ENCODE measurements around the gene ASB18. TPM values are rescaled to one million over a fixed set of nuclear protein-coding genes. Genes with fewer than 3 reads are reported as not detected.
A peak's percentile ranks its signal among the peaks of the same experiment; 100 is the strongest.

ASB18 gene
- total and polyA plus RNA-seq, 2 experiments from 2014 or later, result not detected

DNA sequence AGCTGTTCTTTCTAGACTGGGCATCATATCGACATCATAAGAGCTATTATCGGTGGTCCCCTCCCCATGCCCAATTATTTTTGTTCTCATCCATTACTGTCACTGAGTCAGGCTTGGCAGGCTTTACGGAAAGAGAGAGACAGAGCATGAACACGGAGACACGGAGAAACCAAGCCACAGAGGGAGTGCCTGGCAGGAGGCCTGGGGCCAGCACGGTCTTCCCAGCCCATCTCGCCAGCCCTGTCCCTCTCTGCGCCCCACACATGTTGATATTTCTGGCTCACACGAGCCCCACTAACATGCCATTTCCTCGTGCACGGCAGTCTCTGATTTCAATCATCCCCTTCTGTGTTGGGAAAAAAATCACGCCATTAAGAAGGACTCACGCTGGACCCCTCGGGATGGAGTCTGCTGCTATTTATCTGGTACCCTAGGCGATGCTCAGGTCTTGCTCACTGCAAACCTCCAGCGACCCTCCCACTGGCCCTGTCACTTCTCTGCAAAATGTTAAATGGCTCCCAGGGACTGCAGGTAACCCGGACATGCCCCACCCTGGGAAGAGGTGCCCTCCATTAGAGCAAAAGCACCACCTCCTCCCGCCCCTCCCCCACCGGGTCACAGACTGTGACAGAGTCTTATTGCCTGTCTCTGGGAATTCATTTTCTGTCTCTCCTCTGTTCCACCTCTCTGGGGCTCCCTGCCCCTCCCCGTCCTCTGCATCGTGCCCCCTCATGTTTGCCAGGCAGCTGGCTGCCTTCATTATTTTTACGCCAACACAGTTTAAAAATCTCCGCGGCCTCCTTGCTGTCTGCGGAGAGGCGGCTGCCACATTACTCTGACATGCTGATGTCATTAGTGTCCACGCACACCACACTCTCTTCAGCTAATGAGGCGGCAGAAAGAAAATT lies 55.9 kb downstream of the ASB18 start:
- no peak overlapping the region for H3K27ac Mint-ChIP-seq
- peaks cover 4% of the 10 kb centered on the region; the same call in 1 of the 2 replicates for H3K4me1 ChIP-seq (ENCODE audit: insufficient read depth)
- H4K20me1 ChIP-seq (replicated peaks; ENCODE audit: insufficient read depth), result no peaks in the 10 kb centered on the region
- no peak overlapping the region for H3K4me3 ChIP-seq
- H3F3A ChIP-seq (replicated peaks; ENCODE audit: low read depth), result no peaks in the 10 kb centered on the region
- H3K4me3 Mint-ChIP-seq, result no peak overlapping the region
- H3K4me2 ChIP-seq, result no peak overlapping the region
- H3K36me3 ChIP-seq (ENCODE audit: insufficient read depth), result no peaks in the 10 kb centered on the region
- no peak for ATAC-seq
- H3K27ac ChIP-seq (ENCODE audit: low read depth), result no peak overlapping the region
- H3K27me3 Mint-ChIP-seq (ENCODE audit: insufficient read depth, low read depth, poor library complexity), result peaks cover 14% of the 10 kb centered on the region
- no peaks in the 10 kb centered on the region for H3K9me2 ChIP-seq (ENCODE audit: insufficient read depth)
- H3K9me3 Mint-ChIP-seq, result peaks cover 3% of the 10 kb centered on the region; the same call in 1 of the 3 replicates
- no peaks in the 10 kb centered on the region for H3K36me3 Mint-ChIP-seq (ENCODE audit: low read depth)
- H3K79me2 ChIP-seq (replicated peaks; ENCODE audit: insufficient read depth), result no peaks in the 10 kb centered on the region
- DNase-seq (ENCODE audit: low spot score), result no peak
- no peaks in the 10 kb centered on the region for H3K27me3 ChIP-seq (ENCODE audit: insufficient read depth)
- TF ChIP-seq NANOG (IDR thresholded peaks at IDR 0.05; ENCODE audit: borderline replicate concordance), result no peak
- no peak for TF ChIP-seq EZH2phosphoT487 (IDR thresholded peaks at IDR 0.05; ENCODE audit: unreplicated experiment)
- TF ChIP-seq ZNF114 (CRISPR knock-in tag; IDR thresholded peaks at IDR 0.05), result no peak
- TF ChIP-seq, protein P1, sequence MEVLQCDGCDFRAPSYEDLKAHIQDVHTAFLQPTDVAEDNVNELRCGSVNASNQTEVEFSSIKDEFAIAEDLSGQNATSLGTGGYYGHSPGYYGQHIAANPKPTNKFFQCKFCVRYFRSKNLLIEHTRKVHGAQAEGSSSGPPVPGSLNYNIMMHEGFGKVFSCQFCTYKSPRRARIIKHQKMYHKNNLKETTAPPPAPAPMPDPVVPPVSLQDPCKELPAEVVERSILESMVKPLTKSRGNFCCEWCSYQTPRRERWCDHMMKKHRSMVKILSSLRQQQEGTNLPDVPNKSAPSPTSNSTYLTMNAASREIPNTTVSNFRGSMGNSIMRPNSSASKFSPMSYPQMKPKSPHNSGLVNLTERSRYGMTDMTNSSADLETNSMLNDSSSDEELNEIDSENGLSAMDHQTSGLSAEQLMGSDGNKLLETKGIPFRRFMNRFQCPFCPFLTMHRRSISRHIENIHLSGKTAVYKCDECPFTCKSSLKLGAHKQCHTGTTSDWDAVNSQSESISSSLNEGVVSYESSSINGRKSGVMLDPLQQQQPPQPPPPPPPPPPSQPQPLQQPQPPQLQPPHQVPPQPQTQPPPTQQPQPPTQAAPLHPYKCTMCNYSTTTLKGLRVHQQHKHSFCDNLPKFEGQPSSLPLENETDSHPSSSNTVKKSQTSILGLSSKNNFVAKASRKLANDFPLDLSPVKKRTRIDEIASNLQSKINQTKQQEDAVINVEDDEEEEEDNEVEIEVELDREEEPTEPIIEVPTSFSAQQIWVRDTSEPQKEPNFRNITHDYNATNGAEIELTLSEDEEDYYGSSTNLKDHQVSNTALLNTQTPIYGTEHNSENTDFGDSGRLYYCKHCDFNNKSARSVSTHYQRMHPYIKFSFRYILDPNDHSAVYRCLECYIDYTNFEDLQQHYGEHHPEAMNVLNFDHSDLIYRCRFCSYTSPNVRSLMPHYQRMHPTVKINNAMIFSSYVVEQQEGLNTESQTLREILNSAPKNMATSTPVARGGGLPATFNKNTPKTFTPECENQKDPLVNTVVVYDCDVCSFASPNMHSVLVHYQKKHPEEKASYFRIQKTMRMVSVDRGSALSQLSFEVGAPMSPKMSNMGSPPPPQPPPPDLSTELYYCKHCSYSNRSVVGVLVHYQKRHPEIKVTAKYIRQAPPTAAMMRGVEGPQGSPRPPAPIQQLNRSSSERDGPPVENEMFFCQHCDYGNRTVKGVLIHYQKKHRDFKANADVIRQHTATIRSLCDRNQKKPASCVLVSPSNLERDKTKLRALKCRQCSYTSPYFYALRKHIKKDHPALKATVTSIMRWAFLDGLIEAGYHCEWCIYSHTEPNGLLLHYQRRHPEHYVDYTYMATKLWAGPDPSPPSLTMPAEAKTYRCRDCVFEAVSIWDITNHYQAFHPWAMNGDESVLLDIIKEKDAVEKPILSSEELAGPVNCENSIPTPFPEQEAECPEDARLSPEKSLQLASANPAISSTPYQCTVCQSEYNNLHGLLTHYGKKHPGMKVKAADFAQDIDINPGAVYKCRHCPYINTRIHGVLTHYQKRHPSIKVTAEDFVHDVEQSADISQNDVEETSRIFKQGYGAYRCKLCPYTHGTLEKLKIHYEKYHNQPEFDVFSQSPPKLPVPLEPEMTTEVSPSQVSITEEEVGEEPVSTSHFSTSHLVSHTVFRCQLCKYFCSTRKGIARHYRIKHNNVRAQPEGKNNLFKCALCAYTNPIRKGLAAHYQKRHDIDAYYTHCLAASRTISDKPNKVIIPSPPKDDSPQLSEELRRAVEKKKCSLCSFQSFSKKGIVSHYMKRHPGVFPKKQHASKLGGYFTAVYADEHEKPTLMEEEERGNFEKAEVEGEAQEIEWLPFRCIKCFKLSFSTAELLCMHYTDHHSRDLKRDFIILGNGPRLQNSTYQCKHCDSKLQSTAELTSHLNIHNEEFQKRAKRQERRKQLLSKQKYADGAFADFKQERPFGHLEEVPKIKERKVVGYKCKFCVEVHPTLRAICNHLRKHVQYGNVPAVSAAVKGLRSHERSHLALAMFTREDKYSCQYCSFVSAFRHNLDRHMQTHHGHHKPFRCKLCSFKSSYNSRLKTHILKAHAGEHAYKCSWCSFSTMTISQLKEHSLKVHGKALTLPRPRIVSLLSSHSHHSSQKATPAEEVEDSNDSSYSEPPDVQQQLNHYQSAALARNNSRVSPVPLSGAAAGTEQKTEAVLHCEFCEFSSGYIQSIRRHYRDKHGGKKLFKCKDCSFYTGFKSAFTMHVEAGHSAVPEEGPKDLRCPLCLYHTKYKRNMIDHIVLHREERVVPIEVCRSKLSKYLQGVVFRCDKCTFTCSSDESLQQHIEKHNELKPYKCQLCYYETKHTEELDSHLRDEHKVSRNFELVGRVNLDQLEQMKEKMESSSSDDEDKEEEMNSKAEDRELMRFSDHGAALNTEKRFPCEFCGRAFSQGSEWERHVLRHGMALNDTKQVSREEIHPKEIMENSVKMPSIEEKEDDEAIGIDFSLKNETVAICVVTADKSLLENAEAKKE (CRISPR knock-in tag; IDR thresholded peaks at IDR 0.05), result no peak
- TF ChIP-seq, protein P2, sequence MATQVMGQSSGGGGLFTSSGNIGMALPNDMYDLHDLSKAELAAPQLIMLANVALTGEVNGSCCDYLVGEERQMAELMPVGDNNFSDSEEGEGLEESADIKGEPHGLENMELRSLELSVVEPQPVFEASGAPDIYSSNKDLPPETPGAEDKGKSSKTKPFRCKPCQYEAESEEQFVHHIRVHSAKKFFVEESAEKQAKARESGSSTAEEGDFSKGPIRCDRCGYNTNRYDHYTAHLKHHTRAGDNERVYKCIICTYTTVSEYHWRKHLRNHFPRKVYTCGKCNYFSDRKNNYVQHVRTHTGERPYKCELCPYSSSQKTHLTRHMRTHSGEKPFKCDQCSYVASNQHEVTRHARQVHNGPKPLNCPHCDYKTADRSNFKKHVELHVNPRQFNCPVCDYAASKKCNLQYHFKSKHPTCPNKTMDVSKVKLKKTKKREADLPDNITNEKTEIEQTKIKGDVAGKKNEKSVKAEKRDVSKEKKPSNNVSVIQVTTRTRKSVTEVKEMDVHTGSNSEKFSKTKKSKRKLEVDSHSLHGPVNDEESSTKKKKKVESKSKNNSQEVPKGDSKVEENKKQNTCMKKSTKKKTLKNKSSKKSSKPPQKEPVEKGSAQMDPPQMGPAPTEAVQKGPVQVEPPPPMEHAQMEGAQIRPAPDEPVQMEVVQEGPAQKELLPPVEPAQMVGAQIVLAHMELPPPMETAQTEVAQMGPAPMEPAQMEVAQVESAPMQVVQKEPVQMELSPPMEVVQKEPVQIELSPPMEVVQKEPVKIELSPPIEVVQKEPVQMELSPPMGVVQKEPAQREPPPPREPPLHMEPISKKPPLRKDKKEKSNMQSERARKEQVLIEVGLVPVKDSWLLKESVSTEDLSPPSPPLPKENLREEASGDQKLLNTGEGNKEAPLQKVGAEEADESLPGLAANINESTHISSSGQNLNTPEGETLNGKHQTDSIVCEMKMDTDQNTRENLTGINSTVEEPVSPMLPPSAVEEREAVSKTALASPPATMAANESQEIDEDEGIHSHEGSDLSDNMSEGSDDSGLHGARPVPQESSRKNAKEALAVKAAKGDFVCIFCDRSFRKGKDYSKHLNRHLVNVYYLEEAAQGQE (IDR thresholded peaks at IDR 0.05; ENCODE audit: unreplicated experiment), result no peak
- no peak for TF ChIP-seq CREB1 (CRISPR knock-in tag; IDR thresholded peaks at IDR 0.05; ENCODE audit: low read depth)
- TF ChIP-seq, protein P3, sequence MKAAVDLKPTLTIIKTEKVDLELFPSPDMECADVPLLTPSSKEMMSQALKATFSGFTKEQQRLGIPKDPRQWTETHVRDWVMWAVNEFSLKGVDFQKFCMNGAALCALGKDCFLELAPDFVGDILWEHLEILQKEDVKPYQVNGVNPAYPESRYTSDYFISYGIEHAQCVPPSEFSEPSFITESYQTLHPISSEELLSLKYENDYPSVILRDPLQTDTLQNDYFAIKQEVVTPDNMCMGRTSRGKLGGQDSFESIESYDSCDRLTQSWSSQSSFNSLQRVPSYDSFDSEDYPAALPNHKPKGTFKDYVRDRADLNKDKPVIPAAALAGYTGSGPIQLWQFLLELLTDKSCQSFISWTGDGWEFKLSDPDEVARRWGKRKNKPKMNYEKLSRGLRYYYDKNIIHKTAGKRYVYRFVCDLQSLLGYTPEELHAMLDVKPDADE (IDR thresholded peaks at IDR 0.05), result no peak
- no peak for TF ChIP-seq JUNB (IDR thresholded peaks at IDR 0.05; ENCODE audit: unreplicated experiment)
- no peak for TF ChIP-seq STAT1 (IDR thresholded peaks at IDR 0.05; ENCODE audit: unreplicated experiment)
- TF ChIP-seq EZH2 (IDR thresholded peaks at IDR 0.05; ENCODE audit: low read depth, unreplicated experiment), result no peak
- TF ChIP-seq, protein P4, sequence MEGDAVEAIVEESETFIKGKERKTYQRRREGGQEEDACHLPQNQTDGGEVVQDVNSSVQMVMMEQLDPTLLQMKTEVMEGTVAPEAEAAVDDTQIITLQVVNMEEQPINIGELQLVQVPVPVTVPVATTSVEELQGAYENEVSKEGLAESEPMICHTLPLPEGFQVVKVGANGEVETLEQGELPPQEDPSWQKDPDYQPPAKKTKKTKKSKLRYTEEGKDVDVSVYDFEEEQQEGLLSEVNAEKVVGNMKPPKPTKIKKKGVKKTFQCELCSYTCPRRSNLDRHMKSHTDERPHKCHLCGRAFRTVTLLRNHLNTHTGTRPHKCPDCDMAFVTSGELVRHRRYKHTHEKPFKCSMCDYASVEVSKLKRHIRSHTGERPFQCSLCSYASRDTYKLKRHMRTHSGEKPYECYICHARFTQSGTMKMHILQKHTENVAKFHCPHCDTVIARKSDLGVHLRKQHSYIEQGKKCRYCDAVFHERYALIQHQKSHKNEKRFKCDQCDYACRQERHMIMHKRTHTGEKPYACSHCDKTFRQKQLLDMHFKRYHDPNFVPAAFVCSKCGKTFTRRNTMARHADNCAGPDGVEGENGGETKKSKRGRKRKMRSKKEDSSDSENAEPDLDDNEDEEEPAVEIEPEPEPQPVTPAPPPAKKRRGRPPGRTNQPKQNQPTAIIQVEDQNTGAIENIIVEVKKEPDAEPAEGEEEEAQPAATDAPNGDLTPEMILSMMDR (conservative IDR thresholded peaks at IDR 0.05; ENCODE audit: low read depth in 2 of 2), result no peak
- TF ChIP-seq ZNF331 (CRISPR knock-in tag; IDR thresholded peaks at IDR 0.05; ENCODE audit: low read depth), result no peak
- TF ChIP-seq POLR2AphosphoS5 (IDR thresholded peaks at IDR 0.05; ENCODE audit: low read depth), result no peak
- peak overlapping the region; percentile 72; the same call in 1 of the 2 replicates for H2AFZ ChIP-seq
- H3K4me1 Mint-ChIP-seq, result peaks cover 20% of the 10 kb centered on the region

Data from GM23338 (cell line).